Measurements from ENCODE around the gene ATP1A1.

The ATP1A1 gene

DNA sequence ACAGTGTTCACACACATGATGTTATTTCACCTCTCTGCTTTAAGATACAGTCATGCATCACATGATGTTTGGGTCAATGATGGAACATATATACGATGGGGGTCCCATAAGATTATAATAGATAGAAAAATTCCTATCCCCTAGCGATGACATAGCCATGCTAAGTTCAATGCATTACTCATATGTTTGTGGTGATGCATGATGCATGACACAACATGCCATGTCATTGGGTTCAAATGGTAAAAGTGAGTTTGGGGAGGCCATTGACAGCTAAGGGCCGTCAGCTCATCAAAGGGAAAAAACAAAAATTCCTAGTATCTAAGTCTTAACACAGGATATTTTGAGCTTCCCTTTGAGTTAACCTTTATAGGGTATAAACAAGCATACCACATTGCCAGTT, 73.6 kb downstream of the ATP1A1 start:
- FAIRE-seq, result no peak

DNA sequence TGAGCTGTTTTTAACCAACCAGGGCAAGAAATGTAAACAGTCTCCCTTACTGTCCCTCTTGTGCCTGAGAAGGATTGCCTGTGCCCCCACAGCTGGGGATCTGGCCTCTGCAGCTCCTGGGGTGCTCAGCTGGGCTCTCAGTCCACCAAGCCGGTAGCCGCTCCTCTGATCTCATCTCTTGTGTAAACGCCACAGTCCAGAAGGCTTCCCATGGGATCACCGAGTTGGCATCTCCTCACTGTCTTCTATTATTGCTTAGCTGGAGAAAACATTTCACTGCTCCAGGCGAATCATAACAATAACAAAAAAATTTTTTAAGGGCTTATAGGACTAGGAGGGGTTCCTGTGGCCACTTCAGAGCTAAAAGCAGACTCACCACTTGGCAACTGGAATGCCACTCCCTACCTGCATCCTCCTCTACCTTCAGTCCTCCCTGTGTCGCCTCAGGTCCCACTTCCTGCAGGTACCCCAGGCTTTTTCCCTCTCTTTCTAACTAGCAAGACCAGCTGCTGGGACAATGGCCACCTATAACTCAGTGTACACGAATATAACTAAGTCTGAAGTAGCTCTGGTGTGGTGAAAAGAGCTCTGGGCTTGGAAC, 75.8 kb downstream of the ATP1A1 start:
- FAIRE-seq, result no peak

DNA sequence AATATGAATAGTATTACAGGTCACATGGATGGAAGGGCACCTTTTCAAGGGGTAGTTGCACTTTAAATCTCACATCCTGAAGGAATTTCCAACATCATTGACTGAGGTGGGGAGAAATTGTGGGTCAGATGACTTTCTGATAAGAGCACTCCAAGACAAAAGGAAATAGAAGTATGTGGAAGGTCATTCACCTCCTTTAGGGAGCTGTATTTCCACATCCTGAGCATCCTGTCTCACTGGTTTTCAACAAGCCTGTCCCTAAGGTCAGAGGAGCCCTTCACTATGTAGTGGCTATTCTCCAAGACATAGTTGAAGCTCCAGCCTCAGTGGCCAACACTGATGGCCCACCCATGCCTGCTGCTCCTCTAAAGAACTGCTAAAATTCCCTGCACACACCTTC, 76.5 kb downstream of the ATP1A1 start:
- FAIRE-seq, result no peak

DNA sequence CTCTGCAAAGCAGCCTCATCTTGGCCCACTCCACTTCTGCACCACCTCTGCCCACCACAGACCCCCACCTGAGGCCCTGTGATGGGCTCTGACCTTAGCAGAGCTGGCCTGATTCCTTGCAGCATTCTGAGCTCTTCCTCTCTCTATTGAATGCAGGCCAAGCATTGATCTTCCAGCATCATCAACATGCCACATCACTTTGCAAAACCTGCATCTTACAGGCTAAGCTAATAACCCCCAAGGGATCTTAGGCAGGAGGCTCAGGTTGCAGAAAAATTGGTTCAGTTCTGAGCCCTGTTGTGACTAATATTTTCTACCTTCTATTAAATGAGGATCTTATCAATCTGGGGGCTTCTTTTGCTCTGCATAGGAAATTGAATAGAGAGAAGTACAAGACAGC, 78.7 kb downstream of the ATP1A1 start:
- no peak for FAIRE-seq

DNA sequence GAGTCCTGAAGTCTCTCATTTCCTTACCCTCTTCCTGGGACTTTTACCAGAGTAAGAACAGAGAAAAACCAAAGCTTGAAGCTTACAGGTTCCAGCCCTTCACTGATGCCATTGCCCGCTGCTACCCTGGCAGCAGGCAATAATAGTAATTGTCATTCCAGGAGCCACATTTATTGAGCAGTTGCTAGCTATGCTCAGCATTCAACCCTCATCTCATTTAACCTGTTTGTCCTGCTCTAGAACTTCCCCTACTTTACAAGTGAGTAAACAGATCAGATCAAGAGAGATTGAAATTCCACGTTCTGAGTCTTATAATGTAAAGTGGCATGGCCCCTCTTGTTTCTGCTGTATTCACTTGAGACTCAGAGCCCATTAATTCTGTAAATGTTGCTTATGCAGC, 80.4 kb downstream of the ATP1A1 start:
- no peak for FAIRE-seq

DNA sequence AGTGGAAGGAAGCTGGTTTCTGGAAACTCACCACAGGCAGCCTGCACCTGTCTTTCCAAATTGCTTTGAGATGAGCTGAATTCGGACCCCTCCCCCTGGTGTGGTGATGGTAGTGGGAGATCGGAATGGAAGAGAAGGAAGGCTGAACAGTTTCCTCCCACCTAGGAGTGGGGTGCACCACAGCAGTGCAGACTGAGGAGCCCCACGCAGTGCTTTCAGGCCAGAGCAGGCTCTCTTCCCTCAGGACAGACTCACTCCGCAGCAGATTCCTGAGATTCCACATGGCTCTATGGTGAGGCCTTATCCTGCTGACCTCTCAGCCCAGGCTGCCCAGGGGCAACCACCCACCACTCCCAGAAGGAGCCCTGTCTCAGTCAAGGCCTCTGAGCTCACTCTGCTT, 80.9 kb downstream of the ATP1A1 start:
- FAIRE-seq, result no peak

Measured in G401.6 (cell line).